ENCODE results near the gene NKX6-2.

- no peak for TF ChIP-seq EP300 (IDR thresholded peaks at IDR 0.05)
- TF ChIP-seq CTCF (IDR thresholded peaks at IDR 0.05): no peak
Measured at GRCh38 chr10:132739225-132739613, 46.7 kb downstream of the NKX6-2 start.
